Dermis lymphatic vessel endothelial cell (primary cell): ENCODE data around the gene ZNF300. TPM values are rescaled to one million over a fixed set of nuclear protein-coding genes. Genes with fewer than 3 reads are reported as not detected.

Experiments
- total RNA-seq: library from RNA; depleted of rRNA; stranded (reverse); fragments of >200 nt; gene quantifications from 2 replicates; pipeline ENCODE4 v1.2.1, GENCODE V29; 2014

The ZNF300 gene
- total RNA-seq, result 5.4 and 8.3 TPM in 2 replicates

DNA sequence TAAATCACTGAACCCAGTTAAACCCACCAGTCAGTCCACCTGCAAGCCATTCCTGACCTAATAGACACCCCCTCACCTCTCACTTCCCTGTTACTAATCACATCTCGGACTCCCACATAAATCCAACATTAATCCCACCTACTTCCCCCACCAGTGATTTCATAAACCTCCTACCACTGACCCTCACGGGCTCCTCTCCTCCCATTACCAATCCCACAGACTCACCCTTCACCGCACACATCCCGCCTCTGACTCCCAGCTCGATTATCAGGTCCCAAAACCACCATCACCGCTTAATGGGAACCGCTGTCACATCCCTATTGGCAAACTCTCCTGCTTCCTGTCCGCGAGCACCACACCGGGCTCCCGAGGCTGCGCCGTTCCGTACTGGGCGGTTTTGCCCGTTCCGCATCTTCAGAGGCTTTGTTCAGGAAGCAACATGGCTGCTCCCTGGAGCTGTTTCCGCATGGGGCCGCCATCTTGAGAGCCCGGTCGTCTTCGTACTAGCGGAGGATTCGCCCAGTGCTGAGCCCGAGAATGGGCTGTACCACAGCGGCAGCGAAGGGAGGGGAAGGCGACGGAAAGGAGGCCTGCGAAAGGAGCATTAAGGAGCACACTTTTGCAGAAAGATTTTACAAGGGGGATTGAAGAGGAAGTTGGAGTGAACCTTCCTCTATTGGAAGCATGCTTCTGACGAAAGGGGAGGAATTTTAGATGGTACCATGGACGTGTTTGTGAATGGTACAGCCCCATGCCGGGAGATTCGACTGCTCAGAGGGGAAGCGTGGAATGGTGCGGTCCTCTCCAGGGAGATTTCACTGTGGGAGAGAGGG, at the start of gene ZNF300:
Gene ZNF300, minus strand, starts transcription at position 502 of the 833 bp plus-strand sequence. CDS start 1,825 bp downstream, outside the sequence.

GRCh38 chr5:150846308-150846653, 58.5 kb downstream of the ZNF300 start, which contains the start of gene IRGM:
TSS of gene IRGM (plus strand) at chr5:150846521. CDS start at chr5:150848124, 1,603 bp downstream.

Other genes starting within 250 kb of the ZNF300 start
- gene MYOZ3, start 243.7 kb downstream of the ZNF300 start, total RNA-seq, result 0.33 and 0.34 TPM in 2 replicates
- 15.8 and 23.1 TPM in 2 replicates for gene RBM22, start 203.9 kb downstream of the ZNF300 start, total RNA-seq
- gene DCTN4, start 146.0 kb downstream of the ZNF300 start, total RNA-seq, result 24.8 and 31.6 TPM in 2 replicates
- gene SMIM3, start 126.2 kb downstream of the ZNF300 start, total RNA-seq, result 4.9 and 6.6 TPM in 2 replicates
- gene IRGM, start 58.5 kb downstream of the ZNF300 start, total RNA-seq, result not detected in 2 replicates
- gene GPX3, start 115.6 kb upstream of the ZNF300 start, total RNA-seq, result 3.4 and 5.2 TPM in 2 replicates
- 77.8 and 85.3 TPM in 2 replicates for gene TNIP1, start 176.1 kb upstream of the ZNF300 start, total RNA-seq